HG02759 (cell line): ENCODE data around the gene SGPP2.
"Not testable (repeated sequence)": the region's sequence is repeated elsewhere in the genome, so short reads cannot be mapped to it uniquely, and the experiment has no call there.

Experiments
- ATAC-seq: cut with Tn5 transposase; IDR thresholded peaks from one replicate; pipeline ENCODE4 v1.9.1; 2021; ENCODE audit warnings: mild to moderate bottlenecking, moderate library complexity; ENCODE audit not compliant: unreplicated experiment

SGPP2 gene

GRCh38 chr2:222572264-222572721 lies 147.9 kb downstream of the SGPP2 start:
- ATAC-seq = no peak

DNA sequence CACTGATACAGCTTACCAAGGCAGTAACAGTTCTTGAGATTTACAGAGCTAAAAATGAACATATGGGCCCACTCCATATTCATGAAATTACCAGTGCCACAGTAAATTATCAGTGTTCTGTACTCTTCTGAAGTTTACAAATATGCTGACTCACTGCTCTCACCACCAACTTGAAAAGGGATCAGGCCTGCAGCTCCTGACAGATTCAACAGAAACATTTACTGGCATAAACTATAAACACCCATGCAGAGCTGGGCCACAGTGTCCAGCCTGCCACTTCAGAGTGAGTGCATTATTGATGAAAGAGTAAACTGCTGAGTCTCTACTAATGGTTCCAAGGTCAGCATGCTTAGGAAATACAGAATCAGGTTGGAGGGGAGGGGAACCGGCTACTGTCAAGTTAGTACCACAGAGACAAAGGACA lies 148.4 kb downstream of the SGPP2 start:
- no peak for ATAC-seq

DNA sequence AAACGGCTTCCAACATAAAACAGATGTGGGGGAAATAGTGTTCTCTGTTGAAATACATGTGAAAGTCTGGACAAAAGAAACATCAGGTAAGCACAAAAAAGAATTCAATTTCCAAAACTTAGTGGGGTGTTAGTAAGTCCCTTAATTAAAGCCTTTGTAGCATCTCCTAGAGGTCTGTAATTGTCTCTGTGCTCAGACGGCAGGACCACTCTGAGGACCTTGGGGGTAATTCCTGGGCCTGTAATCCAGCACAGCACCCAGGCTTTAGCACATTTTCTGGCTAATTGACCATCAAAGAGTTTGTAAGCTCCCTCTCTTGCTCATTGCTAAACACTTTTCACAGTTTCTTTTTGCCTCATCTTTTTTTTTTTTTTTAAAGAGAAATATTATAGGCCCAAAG lies 151.3 kb downstream of the SGPP2 start:
- ATAC-seq = no peak

- no peak for ATAC-seq
These were observed 152.1 kb downstream of the SGPP2 start for GRCh38 chr2:222576171-222577081.

- ATAC-seq = no peak
These were observed 153.0 kb downstream of the SGPP2 start for GRCh38 chr2:222577341-222577740.

DNA sequence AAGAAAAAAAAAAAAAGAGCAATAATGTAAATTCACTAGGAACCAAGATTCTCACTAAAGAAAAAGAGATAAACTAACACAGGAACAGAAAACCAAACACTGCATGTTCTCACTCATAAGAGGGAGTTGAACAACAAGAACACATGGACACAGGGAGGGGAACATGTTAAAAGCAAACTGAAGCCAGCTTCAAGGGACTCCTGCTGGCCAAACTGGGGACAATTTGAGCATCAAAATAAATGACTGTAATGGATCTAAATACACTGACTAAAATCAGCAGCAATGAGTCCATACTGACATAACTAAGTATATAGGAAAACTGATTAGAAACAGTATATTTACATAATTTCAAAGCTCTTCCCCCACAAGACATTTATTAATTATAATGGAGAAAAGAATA lies 158.6 kb downstream of the SGPP2 start:
- no peak for ATAC-seq

DNA sequence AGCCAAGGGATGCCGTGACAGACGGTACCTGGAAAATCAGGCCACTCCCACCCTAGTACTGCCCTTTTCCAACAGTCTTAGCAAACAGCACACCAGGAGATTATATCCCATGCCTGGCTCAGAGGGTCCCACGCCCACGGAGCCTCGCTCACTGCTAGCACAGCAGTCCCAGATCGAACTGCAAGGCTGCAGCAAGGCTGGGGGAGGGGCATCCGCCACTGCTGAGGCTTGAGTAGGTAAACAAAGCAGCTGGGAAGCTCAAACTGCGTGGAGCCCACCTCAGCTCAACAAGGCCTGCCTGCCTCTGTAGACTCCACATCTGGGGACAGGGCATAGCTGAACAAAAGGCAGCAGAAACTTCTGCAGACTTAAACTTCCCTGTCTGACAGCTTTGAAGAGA lies 160.2 kb downstream of the SGPP2 start:
- not testable (repeated sequence) for ATAC-seq

DNA sequence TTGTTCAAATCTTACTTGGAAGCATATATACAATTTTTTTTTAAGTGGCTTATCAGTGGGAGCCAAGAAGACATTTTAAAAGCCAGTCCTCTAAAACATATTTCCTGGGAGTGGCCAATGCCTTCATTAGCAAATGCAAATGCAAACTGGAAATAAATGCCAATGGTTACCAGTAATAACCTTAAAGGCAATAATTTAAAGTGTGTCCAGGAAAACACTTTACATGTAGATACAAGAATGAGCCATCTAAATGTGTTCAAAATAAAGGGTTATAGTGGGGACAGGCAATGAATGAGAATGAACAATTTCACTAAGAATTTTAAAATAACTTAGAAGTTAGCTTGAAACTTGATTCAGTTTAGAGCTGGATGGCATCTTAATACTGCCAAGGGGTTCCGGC lies 167.3 kb downstream of the SGPP2 start:
- no peak for ATAC-seq

- no peak for ATAC-seq
These were observed 167.8 kb downstream of the SGPP2 start for GRCh38 chr2:222592176-222592575.

- no peak for ATAC-seq
These were observed 170.3 kb downstream of the SGPP2 start for GRCh38 chr2:222594679-222595078.

DNA sequence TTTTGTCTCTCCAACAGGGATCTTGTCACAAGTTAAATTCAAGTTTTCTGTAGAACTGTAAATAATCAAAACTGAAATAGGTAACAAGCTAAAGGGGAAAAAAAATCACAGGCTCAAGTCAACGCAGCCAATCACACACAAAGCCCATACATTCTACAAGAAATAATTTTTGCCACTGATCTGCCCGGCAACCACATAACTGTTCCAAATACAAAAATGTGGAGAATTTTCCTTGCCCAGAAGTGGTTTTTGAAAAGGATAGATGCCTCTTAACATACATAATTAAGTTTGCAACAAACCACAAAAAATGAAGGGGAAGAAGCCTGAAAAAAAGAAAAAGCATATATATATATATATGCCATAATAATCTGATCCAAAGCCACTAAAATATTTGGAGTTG lies 171.2 kb downstream of the SGPP2 start:
- no peak for ATAC-seq

GRCh38 chr2:222598611-222599010 lies 174.3 kb downstream of the SGPP2 start:
- no peak for ATAC-seq

DNA sequence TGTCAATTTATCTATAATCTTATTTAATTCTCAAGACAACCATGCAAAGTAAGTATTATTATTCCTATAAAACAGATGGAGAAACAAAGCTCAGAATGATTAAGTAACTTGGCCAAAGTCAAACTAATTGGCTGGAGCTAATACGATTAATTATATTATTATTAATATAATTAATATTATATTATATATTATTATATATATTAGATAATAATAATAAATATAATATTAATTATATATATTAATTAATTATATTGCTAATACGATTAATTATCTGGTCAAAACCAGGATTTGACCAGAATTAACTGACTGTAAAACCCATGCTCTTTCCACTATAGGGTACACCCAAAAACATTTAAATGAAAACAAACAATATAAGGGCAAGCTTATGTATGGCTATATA lies 179.2 kb downstream of the SGPP2 start:
- ATAC-seq = no peak

DNA sequence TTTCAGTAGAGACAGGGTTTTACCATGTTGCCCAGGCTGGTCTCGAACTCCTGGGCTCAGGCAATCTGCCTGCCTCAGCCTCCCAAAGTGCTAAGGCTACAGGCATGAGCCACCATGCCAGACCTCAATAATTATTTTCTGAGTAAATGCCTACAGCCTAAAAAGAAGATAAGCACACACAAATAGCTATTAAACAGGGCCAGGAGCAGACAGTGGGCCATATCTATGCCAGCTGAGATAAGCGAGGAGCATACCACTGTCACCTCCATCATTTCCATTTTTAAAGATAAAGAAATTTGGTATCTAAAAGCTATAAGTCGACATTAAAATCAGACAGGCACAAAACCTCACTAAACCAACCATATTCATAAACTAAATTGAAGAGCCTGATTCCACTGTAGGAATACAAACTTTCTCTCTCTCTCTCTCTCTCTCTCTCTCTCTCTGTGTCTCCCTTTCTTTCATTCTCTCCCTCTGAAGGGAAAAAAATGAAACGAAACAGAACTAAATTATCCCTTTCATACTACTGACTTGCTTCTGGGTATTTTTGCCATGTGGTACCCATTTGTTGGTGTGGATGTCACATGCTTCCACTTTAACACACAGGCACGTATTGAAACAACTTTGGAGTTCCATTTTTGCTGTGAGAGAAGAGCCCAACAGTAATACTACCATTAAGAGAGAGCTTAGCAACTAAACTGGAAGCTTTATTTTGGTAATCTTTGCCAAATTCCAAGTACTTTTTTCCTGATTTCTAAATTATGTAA lies 180.6 kb downstream of the SGPP2 start:
- no peak for ATAC-seq

DNA sequence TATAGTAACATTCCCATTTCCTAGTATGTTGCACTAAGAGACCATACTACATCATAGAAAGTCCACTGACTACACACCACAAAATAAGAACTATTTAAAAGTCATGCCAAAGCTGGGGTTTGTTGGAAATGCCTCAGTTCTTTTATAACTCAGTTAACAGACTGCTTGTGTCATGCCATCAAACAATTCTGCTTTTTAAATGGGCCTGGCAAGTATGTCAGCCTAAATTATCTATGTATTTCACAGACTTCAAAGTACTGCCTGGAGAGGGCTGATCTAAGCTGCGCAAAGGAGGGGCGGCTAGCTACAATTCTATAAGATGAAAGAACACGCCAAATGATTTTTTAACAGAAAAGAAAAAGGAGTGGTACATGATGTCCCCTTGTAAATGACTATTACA lies 182.0 kb downstream of the SGPP2 start:
- ATAC-seq = no peak

DNA sequence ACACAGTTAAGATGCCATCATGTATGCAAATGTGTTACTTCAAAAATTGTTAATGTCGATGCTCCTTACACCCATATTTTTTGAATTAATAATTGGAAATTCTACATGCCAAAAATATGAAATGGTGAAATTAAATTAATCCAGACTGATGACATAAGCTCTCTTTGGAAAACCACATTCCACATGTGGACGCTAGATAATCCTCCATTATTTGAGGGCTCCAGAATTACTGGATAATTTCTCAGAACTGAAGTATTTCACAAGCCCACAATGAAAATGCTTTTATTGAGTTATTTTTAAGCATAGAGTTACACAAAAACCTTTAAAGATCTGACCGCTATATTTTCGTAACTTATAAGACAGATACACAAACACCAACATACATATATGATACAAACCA lies 183.7 kb downstream of the SGPP2 start:
- ATAC-seq = no peak

GRCh38 chr2:222609381-222609780 lies 185.0 kb downstream of the SGPP2 start:
- no peak for ATAC-seq
